Measurements from ENCODE around the gene NPDC1. TPM values are rescaled to one million over a fixed set of nuclear protein-coding genes. Genes with fewer than 3 reads are reported as not detected.

NPDC1 gene
- total RNA-seq, 1 donor from 2014 or later: 124 TPM

DNA sequence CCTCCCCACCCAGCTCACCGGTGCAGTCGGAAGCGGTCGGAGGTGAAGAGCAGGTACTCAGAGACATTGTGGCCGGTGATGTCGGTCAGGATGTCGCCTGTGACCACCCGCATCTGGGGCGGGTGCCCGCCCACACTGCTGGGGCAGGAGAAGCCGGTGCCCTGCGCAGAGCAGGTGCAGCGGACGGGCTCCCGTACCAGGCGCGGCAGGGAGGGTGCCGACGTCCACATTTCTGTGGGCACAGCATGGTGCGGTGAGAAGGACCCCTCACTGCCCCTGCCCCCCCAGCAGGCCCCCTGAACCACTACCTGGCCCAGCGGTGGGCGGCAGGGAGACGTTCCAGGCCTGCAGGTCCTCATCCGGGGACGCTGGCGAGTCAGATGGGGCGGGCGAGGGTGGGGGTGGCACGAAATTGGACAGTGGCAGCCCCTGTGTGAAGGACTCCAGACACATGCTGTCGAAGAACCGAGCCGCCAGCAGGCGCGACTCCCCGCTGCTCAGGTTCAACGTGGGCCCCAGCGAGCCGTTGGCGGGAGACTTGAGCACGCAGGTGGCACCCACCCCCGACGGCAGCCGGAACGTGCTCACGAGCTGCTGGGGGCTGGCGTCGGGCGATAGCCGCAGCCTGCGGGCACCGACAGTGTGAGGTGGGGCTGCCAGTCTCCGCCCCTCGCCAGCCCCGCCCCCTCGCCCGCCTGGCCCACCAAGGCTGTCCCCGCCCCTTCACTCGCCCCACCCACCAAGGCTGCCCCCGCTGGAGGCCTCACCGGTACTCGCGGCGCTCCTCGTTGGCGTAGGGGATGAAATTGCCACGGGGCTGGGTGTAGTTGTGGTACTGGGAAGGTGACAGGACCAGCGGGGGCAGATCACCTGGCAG, 33.0 kb downstream of the NPDC1 start:
- H3K36me3 ChIP-seq: peaks cover 48% of the 10 kb centered on the region
- intact Hi-C loops (cut with DNase I): no loop called here
- no peak overlapping the region for H3K27ac ChIP-seq
- no peaks in the 10 kb centered on the region for H3K4me1 ChIP-seq
- H3K9me3 ChIP-seq: no peaks in the 10 kb centered on the region
- no peak for ATAC-seq
- no peaks in the 10 kb centered on the region for H3K27me3 ChIP-seq (ENCODE audit: low read depth)
- DNase-seq: no peak
- TF ChIP-seq, protein P1, sequence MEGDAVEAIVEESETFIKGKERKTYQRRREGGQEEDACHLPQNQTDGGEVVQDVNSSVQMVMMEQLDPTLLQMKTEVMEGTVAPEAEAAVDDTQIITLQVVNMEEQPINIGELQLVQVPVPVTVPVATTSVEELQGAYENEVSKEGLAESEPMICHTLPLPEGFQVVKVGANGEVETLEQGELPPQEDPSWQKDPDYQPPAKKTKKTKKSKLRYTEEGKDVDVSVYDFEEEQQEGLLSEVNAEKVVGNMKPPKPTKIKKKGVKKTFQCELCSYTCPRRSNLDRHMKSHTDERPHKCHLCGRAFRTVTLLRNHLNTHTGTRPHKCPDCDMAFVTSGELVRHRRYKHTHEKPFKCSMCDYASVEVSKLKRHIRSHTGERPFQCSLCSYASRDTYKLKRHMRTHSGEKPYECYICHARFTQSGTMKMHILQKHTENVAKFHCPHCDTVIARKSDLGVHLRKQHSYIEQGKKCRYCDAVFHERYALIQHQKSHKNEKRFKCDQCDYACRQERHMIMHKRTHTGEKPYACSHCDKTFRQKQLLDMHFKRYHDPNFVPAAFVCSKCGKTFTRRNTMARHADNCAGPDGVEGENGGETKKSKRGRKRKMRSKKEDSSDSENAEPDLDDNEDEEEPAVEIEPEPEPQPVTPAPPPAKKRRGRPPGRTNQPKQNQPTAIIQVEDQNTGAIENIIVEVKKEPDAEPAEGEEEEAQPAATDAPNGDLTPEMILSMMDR (IDR thresholded peaks at IDR 0.05): no peak
- no peak overlapping the region for H3K4me3 ChIP-seq

DNA sequence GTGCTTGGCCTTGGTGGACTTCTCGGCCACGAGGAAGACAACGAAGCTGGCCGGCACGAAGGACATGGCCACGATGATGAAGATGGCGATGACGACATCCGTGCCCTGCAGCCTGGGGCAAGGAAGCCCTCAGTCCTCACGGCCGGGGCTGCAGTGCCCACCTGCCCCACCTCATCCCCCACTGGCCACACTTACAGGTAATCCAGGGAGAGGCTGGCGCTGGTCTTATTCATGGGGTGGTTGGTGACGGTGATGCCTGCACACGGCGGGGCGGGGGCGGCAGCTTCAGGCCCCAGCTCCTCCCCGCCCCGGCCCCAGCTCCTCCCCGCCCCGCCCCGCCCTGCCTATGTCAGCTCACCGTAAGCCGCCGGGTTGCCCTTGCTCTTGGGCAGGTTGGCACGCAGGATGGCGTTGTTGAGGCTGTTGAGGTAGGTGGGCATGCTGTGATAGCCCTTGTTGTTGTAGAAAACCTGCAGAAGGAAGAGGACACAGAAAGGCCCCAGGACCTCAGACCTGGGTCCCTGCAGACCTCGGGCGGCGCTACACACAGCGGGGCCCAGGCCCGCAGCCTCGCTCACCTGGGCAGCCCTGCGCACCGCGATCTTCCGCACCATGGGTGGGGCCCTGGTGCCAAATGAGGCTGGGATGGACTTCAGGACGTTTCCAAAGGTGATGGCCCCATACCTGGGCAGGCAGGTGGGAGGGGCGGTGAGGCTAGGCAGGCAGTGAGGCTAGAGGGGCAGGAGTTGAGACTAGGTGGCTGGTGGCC, 33.9 kb downstream of the NPDC1 start:
- no peaks in the 10 kb centered on the region for H3K9me3 ChIP-seq
- ATAC-seq: no peak
- no peak overlapping the region for H3K4me3 ChIP-seq
- H3K27me3 ChIP-seq (ENCODE audit: low read depth): no peaks in the 10 kb centered on the region
- intact Hi-C loops (cut with DNase I): no loop called here
- peaks cover 40% of the 10 kb centered on the region for H3K36me3 ChIP-seq
- DNase-seq: no peak
- no peak overlapping the region for H3K27ac ChIP-seq
- peaks cover 7% of the 10 kb centered on the region for H3K4me1 ChIP-seq
- TF ChIP-seq, protein P1 (IDR thresholded peaks at IDR 0.05): no peak

GRCh38 chr9:137011156-137011555, 34.8 kb downstream of the NPDC1 start:
- no peaks in the 10 kb centered on the region for H3K27me3 ChIP-seq (ENCODE audit: low read depth)
- no peak overlapping the region for H3K27ac ChIP-seq
- H3K4me1 ChIP-seq: peaks cover 9% of the 10 kb centered on the region
- H3K4me3 ChIP-seq: no peak overlapping the region
- intact Hi-C loops (cut with DNase I): no loop called here
- TF ChIP-seq, protein P1 (IDR thresholded peaks at IDR 0.05): no peak
- ATAC-seq: no peak
- no peak for DNase-seq
- peaks cover 31% of the 10 kb centered on the region for H3K36me3 ChIP-seq
- H3K9me3 ChIP-seq: no peaks in the 10 kb centered on the region

DNA sequence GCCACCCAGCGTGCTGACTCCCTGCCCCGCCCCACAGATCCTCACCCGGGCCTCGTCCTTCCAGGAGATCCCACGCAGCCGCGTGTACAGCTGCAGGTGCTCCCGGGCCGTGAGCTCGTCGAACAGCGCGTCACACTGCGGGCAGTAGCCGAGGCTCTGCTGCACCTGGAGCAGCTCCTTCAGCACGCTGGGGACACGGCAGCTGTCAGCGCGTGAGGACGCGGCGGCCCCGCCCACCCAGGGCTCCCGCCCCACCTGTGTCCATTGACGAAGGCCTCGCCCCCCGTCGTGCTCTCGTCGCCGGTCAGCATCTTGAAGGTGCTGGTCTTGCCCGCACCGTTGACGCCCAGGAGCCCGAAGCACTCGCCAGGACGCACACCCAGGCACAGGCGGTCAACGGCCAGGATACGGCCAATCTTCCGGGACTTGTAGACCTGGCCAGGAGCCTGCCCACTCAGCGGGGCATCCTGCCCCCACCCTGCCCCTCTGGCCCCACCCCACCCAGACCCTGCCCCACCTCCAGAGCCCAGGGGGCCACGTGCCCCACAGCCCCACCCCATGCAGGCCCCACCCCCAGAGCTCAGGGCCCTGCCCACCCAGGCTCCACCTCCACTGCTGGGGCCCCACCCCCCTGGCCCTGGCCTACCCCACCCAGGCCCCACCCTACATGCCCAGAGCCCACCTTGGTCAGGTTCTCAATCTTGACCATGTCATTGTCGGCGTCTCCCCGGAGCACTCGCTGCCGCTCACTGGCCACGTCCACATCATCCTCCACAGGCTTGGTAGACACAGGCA, 35.8 kb downstream of the NPDC1 start:
- TF ChIP-seq, protein P1 (IDR thresholded peaks at IDR 0.05): no peak
- H3K36me3 ChIP-seq: peaks cover 21% of the 10 kb centered on the region

DNA sequence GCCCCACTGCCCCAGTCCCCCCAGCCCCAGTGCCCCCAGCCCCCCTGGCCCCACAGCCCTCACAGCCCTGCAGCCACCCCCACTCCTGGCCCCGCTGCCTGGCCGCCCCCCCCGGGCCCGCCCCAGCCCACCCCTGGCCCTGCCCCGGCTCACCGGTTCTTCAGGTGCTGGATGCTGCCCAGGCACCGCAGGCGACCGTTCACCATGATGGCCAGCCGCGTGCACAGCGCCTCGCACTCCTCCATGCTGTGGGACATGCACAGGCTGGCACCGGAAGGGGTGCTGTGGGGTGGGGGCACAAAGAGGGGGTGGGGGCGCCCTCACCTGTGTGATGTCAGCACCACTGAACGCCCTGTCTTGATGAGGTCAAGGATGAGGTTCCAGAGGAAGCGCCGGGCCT, 36.8 kb downstream of the NPDC1 start:
- TF ChIP-seq, protein P1 (IDR thresholded peaks at IDR 0.05): no peak
- peaks cover 20% of the 10 kb centered on the region for H3K36me3 ChIP-seq
- H3K27ac ChIP-seq: no peak overlapping the region
- H3K4me1 ChIP-seq: peaks cover 9% of the 10 kb centered on the region
- no peak for ATAC-seq
- intact Hi-C loops (cut with DNase I): no loop called here
- H3K9me3 ChIP-seq: no peaks in the 10 kb centered on the region
- no peak for DNase-seq
- H3K4me3 ChIP-seq: no peak overlapping the region
- H3K27me3 ChIP-seq (ENCODE audit: low read depth): no peaks in the 10 kb centered on the region

More for the DNA sequence above, 35.8 kb downstream of the NPDC1 start:
- DNase-seq: no peak
- Histone ChIP-seq H3K4me3 (no peak overlapping the region), H3K4me1 (peaks cover 9% of the 10 kb centered on the region), H3K27ac (no peak overlapping the region), H3K9me3 (no peaks in the 10 kb centered on the region), H3K27me3 (ENCODE audit: low read depth) (no peaks in the 10 kb centered on the region)
- intact Hi-C loops (cut with DNase I): no loop called here
- no peak for ATAC-seq
